Measurements from ENCODE around the gene GLCCI1.
"Not testable (repeated sequence)": the region's sequence is repeated elsewhere in the genome, so short reads cannot be mapped to it uniquely, and the experiment has no call there.

The GLCCI1 gene

GRCh38 chr7:7984424-7984823, 15.8 kb downstream of the GLCCI1 start:
- ChIA-PET CTCF (no interaction called here), POLR2A (interaction anchor here (1.7 kb wide), 1 partner anchor 14 kb away, joined by 5 read pairs; no protein-coding TSS in a partner anchor)
- TF ChIP-seq TARDBP (IDR thresholded peaks at IDR 0.05) (no peak), PKNOX1 (IDR thresholded peaks at IDR 0.05) (no peak), ELF4 (IDR thresholded peaks at IDR 0.05) (no peak), SUZ12 (IDR thresholded peaks at IDR 0.05) (no peak), HDGF (IDR thresholded peaks at IDR 0.05; ENCODE audit: borderline replicate concordance) (no peak), BHLHE40 (IDR thresholded peaks at IDR 0.05; ENCODE audit: borderline replicate concordance) (no peak), CTBP1 (IDR thresholded peaks at IDR 0.05; ENCODE audit: borderline replicate concordance) (no peak), L3MBTL2 (conservative IDR thresholded peaks at IDR 0.05) (no peak), FOXA1 (IDR thresholded peaks at IDR 0.05) (no peak), SP1 (IDR thresholded peaks at IDR 0.05) (no peak), FOXK2 (IDR thresholded peaks at IDR 0.05) (no peak), ARNT (IDR thresholded peaks at IDR 0.05) (no peak), NFRKB (IDR thresholded peaks at IDR 0.05) (no peak), LEF1 (IDR thresholded peaks at IDR 0.05; ENCODE audit: borderline replicate concordance) (no peak), ZNF384 (IDR thresholded peaks at IDR 0.05) (no peak), FOXM1 (IDR thresholded peaks at IDR 0.05; ENCODE audit: borderline replicate concordance) (no peak)
- no peak for DNase-seq (ENCODE audit: extremely low spot score)

DNA sequence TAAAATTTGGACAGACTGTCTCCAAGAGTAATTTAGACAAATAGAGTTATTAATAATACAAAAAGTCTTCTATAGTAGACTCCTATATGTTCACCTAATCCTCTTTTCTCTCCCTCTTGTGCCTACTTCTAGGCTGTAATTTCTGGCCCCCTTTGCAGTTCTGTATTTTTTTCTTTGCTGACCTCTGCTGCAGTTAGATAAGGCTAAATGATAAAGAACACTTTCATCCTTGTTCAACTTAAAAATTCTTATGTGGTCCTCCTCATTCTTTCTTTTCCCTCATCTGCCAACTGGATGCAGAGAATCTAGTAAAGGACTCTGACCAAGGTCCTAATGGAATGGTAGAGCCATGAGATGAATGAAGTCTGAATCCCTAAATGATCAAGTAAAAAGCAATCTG, 20.1 kb downstream of the GLCCI1 start:
- CTCF ChIA-PET, result no interaction called here
- no peak for DNase-seq (ENCODE audit: extremely low spot score)
- POLR2A ChIA-PET, result no interaction called here
- TF ChIP-seq HDGF (IDR thresholded peaks at IDR 0.05; ENCODE audit: borderline replicate concordance), result no peak
- TF ChIP-seq TARDBP (IDR thresholded peaks at IDR 0.05), result no peak
- no peak for TF ChIP-seq CTBP1 (IDR thresholded peaks at IDR 0.05; ENCODE audit: borderline replicate concordance)
- TF ChIP-seq NFRKB (IDR thresholded peaks at IDR 0.05), result no peak
- TF ChIP-seq FOXK2 (IDR thresholded peaks at IDR 0.05), result no peak
- no peak for TF ChIP-seq FOXA1 (IDR thresholded peaks at IDR 0.05)

- POLR2A ChIA-PET, result no interaction called here
- CTCF ChIA-PET, result no interaction called here
- no peak for DNase-seq (ENCODE audit: extremely low spot score)
- TF ChIP-seq ARNT (IDR thresholded peaks at IDR 0.05) (no peak), FOXK2 (IDR thresholded peaks at IDR 0.05) (no peak), FOXM1 (IDR thresholded peaks at IDR 0.05; ENCODE audit: borderline replicate concordance) (no peak), CTBP1 (IDR thresholded peaks at IDR 0.05; ENCODE audit: borderline replicate concordance) (no peak), LEF1 (IDR thresholded peaks at IDR 0.05; ENCODE audit: borderline replicate concordance) (no peak), ZNF384 (IDR thresholded peaks at IDR 0.05) (no peak), NFRKB (IDR thresholded peaks at IDR 0.05) (no peak), ELF4 (IDR thresholded peaks at IDR 0.05) (no peak), FOXA1 (IDR thresholded peaks at IDR 0.05) (no peak), SP1 (IDR thresholded peaks at IDR 0.05) (no peak), HDGF (IDR thresholded peaks at IDR 0.05; ENCODE audit: borderline replicate concordance) (no peak)
Measured at GRCh38 chr7:7989133-7989532, 20.5 kb downstream of the GLCCI1 start.

- no peak for TF ChIP-seq TARDBP (IDR thresholded peaks at IDR 0.05)
- no peak for TF ChIP-seq ELF4 (IDR thresholded peaks at IDR 0.05)
- no peak for TF ChIP-seq FOXK2 (IDR thresholded peaks at IDR 0.05)
- no peak for TF ChIP-seq FOXA1 (IDR thresholded peaks at IDR 0.05)
- TF ChIP-seq L3MBTL2 (conservative IDR thresholded peaks at IDR 0.05), result no peak
- no peak for TF ChIP-seq ARNT (IDR thresholded peaks at IDR 0.05)
- no peak for TF ChIP-seq LEF1 (IDR thresholded peaks at IDR 0.05; ENCODE audit: borderline replicate concordance)
- no peak for TF ChIP-seq PKNOX1 (IDR thresholded peaks at IDR 0.05)
- TF ChIP-seq SP1 (IDR thresholded peaks at IDR 0.05), result no peak
- no peak for TF ChIP-seq SUZ12 (IDR thresholded peaks at IDR 0.05)
- no peak for TF ChIP-seq CTBP1 (IDR thresholded peaks at IDR 0.05; ENCODE audit: borderline replicate concordance)
- no peak for TF ChIP-seq BHLHE40 (IDR thresholded peaks at IDR 0.05; ENCODE audit: borderline replicate concordance)
- no peak for DNase-seq (ENCODE audit: extremely low spot score)
- ChIA-PET CTCF (interaction anchor here (0.8 kb wide), 1 partner anchor 19 kb away, joined by 6 read pairs; no protein-coding TSS in a partner anchor), POLR2A (no interaction called here)
Measured at GRCh38 chr7:7989616-7990440, 21.2 kb downstream of the GLCCI1 start.

DNA sequence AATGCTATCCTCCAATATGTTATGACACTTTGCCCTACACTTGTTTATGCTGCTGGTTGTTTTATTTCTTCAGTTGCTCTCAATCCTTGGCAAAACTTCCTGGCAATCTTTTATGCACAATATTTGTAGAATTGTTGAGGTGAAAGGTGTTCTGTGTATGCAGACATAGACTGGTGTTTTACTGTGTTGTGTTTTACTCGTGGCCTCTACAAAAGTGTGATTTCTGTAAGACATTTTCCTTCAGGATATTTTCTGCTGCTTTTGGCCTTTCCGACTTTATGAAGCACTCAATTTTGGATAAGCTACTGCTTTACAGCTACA, 21.8 kb downstream of the GLCCI1 start:
- ChIA-PET CTCF (no interaction called here), POLR2A (no interaction called here)
- TF ChIP-seq HDGF (IDR thresholded peaks at IDR 0.05; ENCODE audit: borderline replicate concordance), result no peak
- TF ChIP-seq SP1 (IDR thresholded peaks at IDR 0.05), result no peak
- TF ChIP-seq ELF4 (IDR thresholded peaks at IDR 0.05), result no peak
- TF ChIP-seq LEF1 (IDR thresholded peaks at IDR 0.05; ENCODE audit: borderline replicate concordance), result no peak
- no peak for TF ChIP-seq NFRKB (IDR thresholded peaks at IDR 0.05)
- TF ChIP-seq ZNF384 (IDR thresholded peaks at IDR 0.05), result no peak
- TF ChIP-seq TARDBP (IDR thresholded peaks at IDR 0.05), result no peak
- TF ChIP-seq BHLHE40 (IDR thresholded peaks at IDR 0.05; ENCODE audit: borderline replicate concordance), result no peak
- no peak for TF ChIP-seq CTBP1 (IDR thresholded peaks at IDR 0.05; ENCODE audit: borderline replicate concordance)
- no peak for TF ChIP-seq FOXK2 (IDR thresholded peaks at IDR 0.05)
- DNase-seq (ENCODE audit: extremely low spot score), result no peak

DNA sequence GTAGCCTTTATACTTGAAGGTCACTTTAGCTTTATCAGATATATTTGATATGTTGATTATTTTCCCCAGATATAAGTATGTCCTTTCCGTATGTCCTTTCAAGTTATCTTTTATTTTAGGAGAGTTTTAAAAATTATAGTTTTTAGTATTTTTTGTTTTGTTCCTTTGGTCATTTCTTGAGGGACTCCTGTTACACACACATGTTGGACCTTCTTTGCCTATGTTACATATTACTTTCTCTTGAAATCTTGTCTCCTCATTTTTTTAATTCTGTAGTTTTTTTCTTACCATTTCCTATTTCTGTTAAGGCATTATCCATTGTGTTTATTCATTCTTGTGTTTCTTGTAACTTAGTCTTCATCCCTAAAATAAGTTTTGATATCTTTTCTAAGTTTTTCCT, 23.9 kb downstream of the GLCCI1 start:
- DNase-seq (ENCODE audit: extremely low spot score), result no peak
- POLR2A ChIA-PET, result no interaction called here
- CTCF ChIA-PET, result no interaction called here
- no peak for TF ChIP-seq ELF4 (IDR thresholded peaks at IDR 0.05)

- POLR2A ChIA-PET; CTCF ChIA-PET; DNase-seq (ENCODE audit: extremely low spot score): not testable (repeated sequence)
Measured at GRCh38 chr7:7995348-7995747, 26.8 kb downstream of the GLCCI1 start.

Data from HEK293T (cell line).